GM18868 (cell line): Measurements from ENCODE around the gene CBS.
"Not testable (repeated sequence)": the region's sequence is repeated elsewhere in the genome, so short reads cannot be mapped to it uniquely, and the experiment has no call there.

Experiments
- ATAC-seq: cut with Tn5 transposase; IDR thresholded peaks from one replicate; pipeline ENCODE4 v1.9.1; 2021; ENCODE audit warnings: mild to moderate bottlenecking, moderate library complexity; ENCODE audit not compliant: unreplicated experiment

The CBS gene

GRCh38 chr21:43075170-43076022 lies at the start of gene CBS:
Gene CBS, minus strand, starts transcription at chr21:43075835. Its CDS starts 3,642 bp downstream, at chr21:43072193.
- ATAC-seq: not testable (repeated sequence)

- ATAC-seq: not testable (repeated sequence)
Measured at GRCh38 chr21:43115956-43116355, 40.3 kb upstream of the CBS start.

DNA sequence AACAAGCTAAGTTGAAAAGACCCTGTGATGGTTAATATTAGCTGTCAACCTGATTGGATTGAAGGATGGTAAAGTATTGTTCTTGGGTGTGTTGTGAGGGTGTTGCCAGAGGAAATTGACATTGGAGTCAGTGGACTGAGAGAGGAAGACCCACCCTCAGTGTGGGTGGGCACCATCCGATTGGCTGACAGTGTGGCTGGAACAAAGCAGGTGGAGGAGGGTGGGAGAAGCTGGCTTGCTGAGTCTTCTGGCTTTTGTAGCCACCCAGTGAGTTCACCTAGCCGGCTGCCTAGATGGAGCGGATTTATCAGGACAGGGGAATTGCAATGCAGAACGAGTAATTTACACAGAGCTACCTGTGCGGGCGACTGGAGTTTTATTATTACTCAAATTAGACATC lies 38.8 kb upstream of the CBS start:
- ATAC-seq: not testable (repeated sequence)

- not testable (repeated sequence) for ATAC-seq
Measured at GRCh38 chr21:43109006-43109405, 33.4 kb upstream of the CBS start.

- ATAC-seq: not testable (repeated sequence)
Measured at GRCh38 chr21:43108177-43108576, 32.5 kb upstream of the CBS start.

DNA sequence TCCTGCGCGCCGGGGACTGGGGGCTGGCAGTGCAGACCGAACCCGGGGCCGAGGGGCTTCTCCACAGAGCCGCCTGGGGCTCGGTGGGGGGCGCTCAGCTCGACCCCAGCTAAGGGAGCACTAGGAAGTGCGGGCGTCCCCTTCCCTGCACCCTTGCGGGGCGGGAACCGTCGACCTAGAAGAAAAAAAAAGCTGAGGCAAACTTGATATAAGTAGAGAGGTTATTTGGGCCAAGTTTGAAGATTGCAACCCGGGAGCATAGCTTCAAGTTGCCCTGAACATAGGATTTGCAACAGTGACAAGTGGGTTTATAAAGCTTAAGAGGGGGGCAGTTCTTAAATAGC lies 32.1 kb upstream of the CBS start:
- not testable (repeated sequence) for ATAC-seq

DNA sequence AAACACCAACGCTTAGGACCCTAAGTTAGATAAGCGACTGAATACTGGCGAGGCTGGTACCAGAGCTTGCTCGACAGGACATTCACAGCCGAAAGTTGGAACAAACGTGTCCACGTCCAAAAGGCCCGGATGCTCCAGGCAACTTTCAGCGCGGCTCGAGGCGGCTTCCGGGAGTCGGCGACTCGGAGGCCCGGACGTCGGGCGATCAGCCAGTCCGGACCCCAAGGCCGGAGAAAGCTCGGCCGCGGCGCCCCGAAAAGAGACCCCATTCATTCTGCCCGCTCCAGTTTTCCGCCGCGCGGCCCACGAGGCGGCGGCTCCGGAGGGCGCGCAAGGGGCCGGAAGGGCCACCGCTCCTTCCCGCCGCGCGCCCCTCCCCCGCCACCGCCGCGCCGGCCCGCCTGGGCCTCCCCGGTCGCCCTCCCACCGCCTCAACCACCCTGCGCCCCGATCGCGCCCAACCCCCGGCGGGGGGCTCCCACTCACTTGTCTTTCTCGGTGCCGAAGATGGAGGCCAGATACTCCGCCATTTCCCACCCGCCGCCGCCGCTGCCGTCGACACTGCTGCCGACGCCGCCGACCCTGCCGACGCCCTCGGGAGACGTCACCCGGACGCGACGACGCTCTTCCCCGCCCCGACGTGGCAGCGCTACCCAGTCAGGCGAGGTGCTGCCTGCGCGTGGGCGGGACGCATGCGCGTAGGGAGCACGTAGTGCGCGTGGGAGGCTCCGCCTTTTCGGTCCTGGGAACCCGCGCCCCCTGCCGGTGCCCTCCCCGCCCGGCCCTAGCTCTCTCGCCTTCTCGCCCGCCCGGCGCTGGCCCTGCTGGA lies 31.5 kb upstream of the CBS start, which contains the start of gene U2AF1:
TSS of gene U2AF1 (minus strand) at position 606 of the 829 bp plus-strand sequence. CDS start at position 530, 76 bp downstream.
- ATAC-seq: peak; percentile 66

DNA sequence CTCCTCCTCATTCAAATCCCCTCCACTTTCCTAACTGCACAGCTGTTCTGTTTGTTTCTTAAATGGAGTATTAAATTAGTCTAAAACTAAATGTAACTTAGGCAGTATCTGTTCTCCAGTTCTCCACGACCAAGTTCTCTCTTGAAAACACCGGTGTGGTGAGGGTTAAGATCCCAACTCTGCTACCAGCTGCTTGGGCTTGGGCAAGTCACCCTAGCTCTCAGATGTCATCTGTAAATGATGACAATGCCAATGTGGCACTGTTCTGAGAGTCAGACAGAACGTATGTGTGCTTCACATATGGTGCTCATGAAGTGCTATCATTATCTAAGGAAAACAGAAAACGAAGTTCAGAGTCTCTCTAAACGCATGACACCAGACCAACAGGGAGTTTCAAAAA lies 29.0 kb upstream of the CBS start:
- ATAC-seq: not testable (repeated sequence)

DNA sequence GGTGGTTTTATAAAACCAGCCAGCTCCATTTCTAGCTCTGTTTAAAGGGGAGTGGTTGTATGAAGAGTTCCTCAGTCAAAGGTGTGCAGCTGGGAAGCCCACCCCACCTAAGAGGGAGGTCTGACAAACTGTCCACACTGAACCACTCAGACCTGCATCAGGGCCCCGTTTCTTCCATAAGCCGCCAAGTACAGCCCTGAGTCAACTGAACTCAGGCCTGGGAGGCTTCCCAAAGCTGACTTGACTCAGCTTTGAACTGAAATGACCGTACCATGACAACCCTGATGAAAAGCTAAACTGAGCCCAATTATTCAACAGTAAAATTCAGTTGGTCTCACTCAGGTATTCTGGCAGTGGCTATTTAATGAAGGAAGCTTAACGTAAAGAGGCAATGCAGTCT lies 26.6 kb upstream of the CBS start:
- ATAC-seq: not testable (repeated sequence)

GRCh38 chr21:43101676-43102075 lies 26.0 kb upstream of the CBS start:
- ATAC-seq: not testable (repeated sequence)

GRCh38 chr21:43101000-43101399 lies 25.4 kb upstream of the CBS start:
- ATAC-seq: not testable (repeated sequence)

- ATAC-seq: not testable (repeated sequence)
Measured at GRCh38 chr21:43091979-43092614, 16.5 kb upstream of the CBS start.

- ATAC-seq: not testable (repeated sequence)
Measured at GRCh38 chr21:43090947-43091346, 15.3 kb upstream of the CBS start.

DNA sequence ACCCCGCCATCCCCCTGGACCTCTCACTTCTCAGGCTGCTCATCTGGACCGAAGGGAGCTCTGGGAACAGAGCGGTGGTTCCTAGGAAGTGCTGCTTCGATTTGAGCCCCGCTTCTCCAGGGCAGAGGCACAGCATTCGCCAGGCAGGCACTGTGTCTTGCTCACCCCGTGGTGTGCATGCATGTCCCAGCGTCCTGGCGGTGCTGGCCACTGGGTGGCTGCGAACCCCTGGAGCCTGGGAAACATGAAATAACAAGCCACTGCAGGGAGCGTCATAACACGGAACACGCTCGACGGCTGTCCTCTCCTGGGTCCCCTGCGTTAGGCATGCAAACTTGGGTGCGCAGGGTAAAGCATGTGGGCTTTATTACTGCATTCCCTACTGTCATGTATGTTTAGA lies 13.8 kb upstream of the CBS start:
- not testable (repeated sequence) for ATAC-seq

GRCh38 chr21:43082587-43083300 lies 7.1 kb upstream of the CBS start:
- not testable (repeated sequence) for ATAC-seq

DNA sequence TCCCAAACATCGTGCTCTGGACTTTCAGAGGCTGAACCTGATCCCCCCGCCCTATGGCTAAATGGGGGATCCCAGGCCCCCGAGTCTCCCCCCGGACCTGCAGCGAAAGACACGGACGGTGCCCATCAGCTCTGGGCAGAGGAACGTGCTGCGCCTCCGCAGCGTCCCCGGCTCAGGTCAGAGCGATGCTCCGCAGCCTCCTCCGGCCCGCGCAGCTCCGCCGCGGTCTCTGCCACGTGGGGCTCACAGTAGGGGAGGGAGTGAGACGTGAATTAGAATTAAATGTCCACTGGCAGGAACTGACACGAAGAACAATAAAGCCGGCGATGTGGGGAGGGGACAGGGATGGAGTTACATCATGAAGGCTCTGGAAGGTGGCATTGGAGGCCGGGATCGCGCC lies 1.0 kb upstream of the CBS start:
- ATAC-seq: not testable (repeated sequence)

- ATAC-seq: not testable (repeated sequence)
Measured at GRCh38 chr21:43076023-43076637, 495 bp upstream of the CBS start.

DNA sequence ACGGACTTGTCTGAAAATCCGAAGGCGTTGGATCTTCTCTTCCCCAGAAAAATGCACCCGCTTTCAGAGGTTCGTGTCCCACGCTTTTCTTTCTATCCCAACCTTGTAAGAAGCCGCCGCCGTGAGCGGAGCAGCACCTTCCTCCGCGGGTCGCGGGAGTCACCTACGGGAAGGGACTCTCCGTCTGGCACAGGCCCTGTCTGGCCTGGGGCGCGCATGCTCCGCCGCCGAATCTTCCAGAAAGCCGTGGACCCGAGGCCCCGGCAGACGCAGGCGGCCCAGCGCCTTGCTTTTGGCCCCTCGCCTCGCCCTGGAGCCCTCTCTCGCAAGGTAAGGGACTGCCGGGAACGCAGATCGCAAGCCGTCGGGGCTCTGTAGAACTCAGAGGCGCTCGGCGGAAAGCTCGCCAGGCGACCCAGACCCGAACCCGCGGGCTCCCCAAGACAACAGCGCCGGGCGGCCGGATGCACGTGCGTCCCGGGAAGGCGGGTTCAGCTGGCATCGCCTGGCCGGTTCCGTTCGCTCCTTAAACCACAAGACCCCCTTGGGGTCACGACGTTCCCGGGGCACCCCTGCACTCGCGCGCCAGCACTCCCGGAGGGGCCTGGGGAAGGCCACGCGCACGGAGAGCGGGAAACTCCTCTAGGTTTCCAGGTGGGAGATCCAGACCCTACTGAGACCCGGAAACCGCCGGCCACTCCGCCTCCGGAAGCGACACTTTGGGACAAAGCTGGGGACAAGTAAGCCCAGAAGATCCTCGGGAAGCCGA lies 1.1 kb downstream of the CBS start:
- ATAC-seq: not testable (repeated sequence)

DNA sequence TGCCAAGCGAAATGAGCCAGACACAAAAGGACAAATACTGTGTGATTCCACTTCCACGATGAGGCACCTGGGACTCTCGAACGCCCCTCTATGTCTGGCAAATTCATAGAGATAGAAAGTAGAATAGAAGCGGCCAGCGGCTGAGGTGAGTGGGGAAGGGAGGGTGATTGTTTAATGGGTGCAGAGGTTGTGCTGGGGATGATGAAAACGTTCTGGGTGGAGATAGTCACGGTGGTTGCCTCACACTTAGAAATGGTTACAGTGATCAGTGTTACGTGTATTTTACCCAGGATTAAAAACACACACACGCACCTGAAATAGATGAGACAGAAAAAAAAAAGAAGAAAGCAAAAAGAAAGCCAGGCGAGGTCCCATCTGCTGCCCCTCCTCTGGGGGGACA lies 2.9 kb downstream of the CBS start:
- ATAC-seq: not testable (repeated sequence)
